GM12873 (cell line): ENCODE measurements around the gene GZMH.

ENCODE experiments used
- TF ChIP-seq, protein P1 (sequence below): IDR thresholded peaks from 2 replicates; pipeline ENCODE4 v1.5.1; 2012; ENCODE audit warnings: low read depth, mild to moderate bottlenecking, moderate library complexity, low read length, control low read depth; ENCODE audit not compliant: insufficient read depth; ENCODE audit errors: missing control alignments

GZMH gene

GRCh38 chr14:24607635-24608514 lies 1.6 kb downstream of the GZMH start:
- TF ChIP-seq, protein P1, sequence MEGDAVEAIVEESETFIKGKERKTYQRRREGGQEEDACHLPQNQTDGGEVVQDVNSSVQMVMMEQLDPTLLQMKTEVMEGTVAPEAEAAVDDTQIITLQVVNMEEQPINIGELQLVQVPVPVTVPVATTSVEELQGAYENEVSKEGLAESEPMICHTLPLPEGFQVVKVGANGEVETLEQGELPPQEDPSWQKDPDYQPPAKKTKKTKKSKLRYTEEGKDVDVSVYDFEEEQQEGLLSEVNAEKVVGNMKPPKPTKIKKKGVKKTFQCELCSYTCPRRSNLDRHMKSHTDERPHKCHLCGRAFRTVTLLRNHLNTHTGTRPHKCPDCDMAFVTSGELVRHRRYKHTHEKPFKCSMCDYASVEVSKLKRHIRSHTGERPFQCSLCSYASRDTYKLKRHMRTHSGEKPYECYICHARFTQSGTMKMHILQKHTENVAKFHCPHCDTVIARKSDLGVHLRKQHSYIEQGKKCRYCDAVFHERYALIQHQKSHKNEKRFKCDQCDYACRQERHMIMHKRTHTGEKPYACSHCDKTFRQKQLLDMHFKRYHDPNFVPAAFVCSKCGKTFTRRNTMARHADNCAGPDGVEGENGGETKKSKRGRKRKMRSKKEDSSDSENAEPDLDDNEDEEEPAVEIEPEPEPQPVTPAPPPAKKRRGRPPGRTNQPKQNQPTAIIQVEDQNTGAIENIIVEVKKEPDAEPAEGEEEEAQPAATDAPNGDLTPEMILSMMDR, result no peak

- TF ChIP-seq, protein P1, result no peak
Measured at GRCh38 chr14:24607081-24607480, 2.4 kb downstream of the GZMH start.

DNA sequence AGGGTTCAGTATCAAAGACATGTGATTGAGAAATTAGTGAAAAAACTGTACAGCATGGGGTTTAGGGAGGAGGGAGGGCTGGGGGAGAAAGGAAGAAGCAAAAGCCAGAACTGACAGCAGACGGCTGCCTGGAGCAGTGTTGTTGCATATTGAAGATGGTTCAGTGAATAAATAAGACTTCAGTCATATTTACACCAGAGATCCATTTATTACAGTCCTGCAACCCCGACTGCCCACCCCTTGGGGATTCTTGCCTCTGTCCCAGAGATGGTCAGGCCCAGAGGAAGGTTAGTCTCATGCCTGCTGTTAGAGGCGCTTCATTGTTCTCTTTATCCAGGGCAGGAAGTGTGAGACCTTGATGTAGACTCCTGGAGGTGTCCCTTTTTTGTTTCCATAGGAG lies 3.2 kb downstream of the GZMH start:
- TF ChIP-seq, protein P1, result no peak

- TF ChIP-seq, protein P1, result peak; percentile 99
Measured at GRCh38 chr14:24605435-24606190, 3.9 kb downstream of the GZMH start.

DNA sequence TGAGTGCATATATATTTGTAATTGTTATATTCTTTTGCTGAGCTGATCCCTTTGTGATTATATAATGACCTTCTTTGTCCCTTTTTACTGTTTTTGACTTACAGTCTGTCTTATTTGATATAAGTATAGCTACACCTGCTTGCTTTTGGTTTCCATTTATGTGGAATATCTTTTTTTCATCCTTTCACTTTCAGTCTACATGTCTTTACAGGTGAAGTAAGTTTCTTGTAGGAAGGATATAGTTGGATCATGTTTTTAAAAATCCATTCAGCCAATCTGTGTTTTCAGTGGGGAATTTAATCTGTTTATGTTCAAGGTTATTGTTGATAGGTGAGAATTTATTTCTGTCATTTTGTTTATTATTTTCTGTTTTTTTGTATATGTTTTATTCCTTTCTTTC lies 12.1 kb downstream of the GZMH start:
- TF ChIP-seq, protein P1, result no peak

- TF ChIP-seq, protein P1, result no peak
Measured at GRCh38 chr14:24595073-24595808, 14.2 kb downstream of the GZMH start.

DNA sequence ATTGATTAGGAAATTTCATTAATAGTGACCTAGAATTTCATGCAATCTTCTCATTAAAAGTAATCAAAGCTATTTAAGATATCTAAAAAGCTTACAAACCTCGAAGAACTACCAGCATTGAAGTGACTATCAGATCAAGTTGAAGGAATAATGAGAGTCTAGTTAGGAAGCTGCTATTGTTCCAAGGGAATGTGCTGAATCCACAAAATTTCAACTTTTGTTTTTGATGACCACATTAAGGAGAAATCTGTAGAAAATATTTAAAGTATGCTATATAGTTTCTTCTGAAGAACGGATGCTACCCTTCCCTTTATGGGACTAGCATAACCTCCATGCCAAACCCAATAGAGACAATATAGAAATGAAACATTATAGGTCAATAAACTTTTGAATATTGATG lies 30.9 kb downstream of the GZMH start:
- TF ChIP-seq, protein P1, result no peak
